GM18909 (cell line): ENCODE data around the gene NLGN4Y.

Experiments used
- ATAC-seq: cut with Tn5 transposase; IDR thresholded peaks from one replicate; pipeline ENCODE4 v1.9.1; 2021; ENCODE audit warnings: mild to moderate bottlenecking; ENCODE audit not compliant: unreplicated experiment, poor library complexity

Gene NLGN4Y

DNA sequence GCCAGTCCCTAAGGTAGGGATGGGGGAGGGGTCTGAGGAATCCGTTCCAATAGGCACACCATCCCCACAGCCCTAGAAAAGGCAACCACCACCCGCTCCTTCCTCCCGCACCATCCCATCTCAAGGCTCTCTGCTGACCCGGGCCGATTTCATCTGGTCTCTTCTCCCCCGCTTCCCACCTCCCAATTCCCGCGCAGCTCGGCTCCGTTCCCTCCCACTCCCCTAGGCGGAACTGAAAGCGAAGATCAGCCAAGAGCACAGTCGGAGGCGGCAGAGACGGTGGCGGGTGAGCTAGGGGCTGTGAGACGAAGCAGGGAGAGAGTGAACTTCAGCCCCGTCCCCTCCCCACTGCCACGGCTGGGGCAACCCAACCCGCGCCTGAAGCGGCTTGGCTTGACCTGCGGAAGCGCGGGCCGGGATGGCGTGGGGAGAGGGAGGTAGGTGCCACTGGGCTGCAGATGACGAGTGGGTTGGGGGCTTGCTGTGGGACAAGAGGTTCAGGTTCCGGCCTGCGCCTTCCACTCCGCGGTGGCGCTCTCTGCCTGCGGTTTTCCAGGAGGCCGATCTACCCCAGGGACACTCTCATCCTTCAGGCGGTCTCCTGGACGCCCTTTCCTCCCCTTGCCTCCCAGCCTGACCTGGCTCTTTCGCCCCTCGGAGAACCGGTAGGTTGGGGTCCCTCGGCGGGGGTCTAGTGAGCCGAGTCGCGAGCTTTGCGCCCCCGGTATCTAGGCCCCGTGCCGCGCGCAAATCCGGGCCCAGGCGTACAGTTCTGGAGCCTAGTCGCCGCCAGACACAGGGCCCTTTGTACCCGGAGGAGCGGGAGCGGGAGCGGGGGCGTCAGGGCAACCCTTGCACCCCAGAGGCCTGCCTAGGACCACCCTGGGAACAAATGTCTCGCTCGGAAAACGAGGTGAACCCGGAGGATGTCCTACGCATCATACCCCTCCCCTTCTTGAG is at the start of gene NLGN4Y:
NLGN4Y (plus strand) TSS at position 258 of the 960 bp plus-strand sequence. CDS start 97,591 bp downstream, outside the sequence.
- ATAC-seq: no peak

DNA sequence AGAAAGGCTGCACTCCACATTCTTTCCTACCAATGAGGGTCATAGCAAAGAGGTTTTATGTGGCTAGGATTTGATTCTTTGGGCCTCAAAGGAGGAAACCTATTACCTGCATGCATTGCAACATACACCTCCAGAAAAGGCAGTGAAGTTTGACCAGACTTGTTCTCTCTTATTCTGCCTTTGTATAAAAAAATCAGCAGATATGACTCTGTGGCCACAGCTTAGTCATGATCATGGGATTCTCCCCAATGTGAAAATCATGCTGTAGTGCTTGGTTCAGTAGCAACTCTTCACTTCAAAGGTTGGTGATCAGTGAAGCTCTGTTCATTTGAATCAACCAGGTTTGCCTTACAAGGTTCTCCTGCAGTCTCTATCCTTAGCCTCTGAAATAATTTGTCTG is 38.4 kb upstream of the NLGN4Y start:
- ATAC-seq: no peak

DNA sequence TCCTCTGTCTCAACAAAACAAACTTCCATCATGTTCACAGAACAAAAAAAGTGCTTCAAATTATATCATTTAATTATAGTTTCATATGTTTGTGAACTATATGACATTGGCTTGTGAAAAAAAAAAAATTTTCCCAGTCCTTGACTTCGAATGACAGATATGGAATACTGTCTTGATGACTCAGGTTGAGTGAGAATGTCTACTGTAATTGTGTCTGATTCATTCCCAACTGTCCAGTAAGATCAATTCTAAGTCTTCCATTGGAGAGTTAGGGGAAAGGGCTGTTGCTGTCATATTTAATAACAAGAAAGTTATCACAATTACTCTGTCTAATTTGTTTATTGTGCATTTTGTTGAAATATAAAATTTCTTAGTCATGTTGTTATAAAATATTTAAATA is 34.1 kb upstream of the NLGN4Y start:
- no peak for ATAC-seq

DNA sequence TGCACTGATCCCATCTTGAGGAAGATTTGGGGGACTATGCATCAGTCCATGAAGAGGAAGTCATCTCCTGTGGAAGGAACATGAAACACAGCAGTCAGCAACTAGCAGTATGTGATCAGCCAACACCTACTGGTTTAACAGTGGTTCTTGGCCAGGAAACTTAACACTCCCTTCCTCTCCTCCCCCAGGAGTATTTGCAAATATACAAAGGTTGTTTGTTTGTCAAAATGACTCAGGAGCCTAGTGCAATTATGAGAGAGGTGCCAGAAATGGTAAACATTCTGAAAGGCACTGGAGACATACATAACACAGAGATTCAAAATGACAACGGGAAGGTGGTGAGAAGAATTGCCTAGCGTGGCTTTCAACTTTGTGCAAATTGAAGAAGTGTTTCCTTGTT is 26.3 kb upstream of the NLGN4Y start:
- ATAC-seq: no peak

DNA sequence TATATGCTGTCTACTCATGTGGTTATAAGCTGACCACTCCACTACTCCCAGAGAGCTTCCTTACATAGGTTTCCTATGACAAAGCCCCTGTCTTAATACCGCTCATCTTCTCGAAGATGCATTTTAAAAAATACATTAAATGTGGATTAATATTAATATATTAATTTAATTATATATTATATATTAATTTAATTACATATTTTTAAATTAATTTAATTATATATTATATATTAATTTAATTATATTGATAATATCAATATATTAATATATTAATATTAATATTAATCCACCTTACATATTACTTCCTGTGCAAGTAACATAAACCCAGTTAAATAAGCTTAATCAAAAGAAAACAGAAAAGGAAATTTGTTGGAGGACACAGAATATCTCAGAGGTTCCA is 19.7 kb upstream of the NLGN4Y start:
- no peak for ATAC-seq

DNA sequence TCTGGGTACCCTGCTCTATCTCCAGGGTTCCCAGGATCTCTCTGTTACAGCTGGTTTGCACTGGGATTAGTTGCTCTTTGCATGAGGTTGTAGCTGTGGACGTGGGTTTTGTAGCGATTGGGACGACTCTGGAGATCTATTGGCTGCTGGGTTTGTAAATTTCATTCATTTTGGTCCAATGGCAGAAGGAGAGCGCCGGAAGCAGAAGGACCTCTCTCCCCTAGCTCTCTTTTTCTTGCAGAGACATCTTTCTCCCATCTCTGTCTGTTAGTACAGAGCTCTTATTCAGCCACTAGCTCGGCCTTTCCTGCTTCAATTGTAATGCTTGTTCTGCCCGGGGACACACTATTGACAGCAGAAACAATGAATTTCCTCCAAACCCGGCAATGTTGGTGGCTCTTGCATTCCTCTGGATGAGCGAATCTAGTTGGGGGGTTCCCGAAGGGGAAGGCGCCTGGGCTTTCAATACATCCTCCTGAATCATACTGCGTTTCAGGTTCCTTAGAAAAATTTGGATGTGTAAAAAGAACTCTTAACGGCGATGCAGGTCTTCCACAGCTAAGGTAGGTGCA is 1.9 kb upstream of the NLGN4Y start:
- ATAC-seq: no peak

DNA sequence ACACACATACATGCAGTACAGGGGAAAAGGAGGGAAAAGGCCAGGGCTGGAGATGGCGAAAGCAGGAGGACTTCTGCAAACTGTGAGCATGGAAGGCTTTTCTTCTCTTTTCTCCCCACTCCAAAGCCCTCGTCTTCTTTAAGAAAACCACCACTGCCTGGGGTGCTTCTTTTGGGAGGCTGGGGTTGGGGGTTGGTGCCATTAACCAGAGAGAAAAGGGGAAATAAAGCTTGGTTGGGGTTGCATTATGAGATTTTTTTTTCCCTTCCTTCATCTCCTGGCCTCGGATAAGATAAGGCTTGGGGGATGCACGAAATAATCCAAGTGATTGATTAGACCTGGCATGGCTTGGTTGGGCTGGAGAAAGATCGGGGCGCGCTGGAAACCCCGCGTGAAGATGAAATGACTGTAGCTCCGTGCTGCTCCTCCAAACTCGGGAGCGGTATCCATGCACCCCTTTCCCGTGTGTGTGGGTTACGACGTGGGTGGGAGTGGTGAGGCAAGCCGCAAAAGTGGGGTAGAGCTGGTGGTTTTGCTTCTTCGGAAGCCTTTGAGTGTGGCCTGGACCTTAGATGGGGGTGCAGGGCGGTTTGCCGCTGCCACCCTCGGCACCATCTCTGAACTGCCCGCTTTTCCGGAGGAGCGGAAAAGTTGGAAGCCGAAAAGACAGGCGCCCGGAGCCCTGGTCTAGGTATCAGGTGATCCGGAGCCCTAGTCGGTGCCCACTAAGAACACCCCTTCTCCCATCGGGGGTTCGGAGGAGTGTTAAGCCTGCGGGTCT is 648 bp upstream of the NLGN4Y start:
- ATAC-seq: no peak

DNA sequence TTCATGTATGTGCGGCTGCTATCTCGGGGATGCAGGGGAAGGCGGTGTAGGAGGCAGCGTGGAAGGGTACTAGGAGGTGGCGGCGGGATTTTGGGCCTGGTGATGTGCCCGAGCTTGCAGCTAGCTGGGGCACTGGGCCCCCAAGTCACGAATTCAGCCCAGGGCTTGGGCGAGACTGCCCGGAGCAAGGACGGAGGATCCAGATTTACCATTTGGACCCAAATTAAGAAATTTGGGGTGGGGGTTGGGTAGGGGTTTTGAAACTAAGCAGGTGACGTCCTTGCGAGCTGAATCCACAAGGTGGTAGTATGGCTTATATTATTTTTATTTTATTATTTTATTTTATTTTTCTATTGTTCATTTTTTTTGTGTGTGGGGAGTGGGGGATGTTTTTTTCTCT is 986 bp downstream of the NLGN4Y start:
- ATAC-seq: no peak

DNA sequence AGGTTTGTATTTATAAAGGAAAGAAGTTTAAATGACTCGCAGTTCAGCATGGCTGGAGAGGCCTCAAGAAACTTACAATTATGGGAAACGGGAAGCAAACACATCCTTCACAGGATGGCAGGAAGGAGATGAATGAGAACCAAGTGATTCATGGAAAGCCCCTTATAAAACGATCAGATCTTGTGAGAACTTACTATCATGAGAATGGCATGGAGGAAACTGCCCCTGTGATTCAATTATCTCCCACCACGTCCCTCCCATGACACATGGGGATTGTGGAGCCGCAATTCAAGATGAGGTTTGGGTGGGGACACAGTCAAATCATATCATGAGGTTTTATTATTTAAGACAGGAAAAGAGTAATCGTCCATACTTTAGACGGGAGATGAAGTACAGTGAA is 4.0 kb downstream of the NLGN4Y start:
- ATAC-seq: no peak

DNA sequence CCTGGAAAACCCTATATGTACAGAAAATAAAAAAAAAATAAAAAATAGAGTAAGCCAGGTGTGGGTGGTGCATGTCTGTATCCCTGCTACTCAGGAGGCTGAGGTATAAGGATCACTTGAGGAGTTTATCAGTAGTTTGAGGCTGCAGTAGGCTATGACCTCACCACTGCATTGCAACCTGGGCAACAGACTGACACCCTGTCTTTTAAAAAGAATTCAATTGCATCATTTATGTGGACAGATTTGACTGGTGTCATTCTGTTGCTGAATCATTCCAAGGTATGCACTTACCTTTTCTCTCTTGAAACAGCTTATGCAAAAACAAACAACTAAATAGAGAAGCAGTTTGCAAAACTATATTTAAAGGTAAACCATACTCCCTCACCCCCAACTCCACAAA is 12.4 kb downstream of the NLGN4Y start:
- ATAC-seq: no peak

DNA sequence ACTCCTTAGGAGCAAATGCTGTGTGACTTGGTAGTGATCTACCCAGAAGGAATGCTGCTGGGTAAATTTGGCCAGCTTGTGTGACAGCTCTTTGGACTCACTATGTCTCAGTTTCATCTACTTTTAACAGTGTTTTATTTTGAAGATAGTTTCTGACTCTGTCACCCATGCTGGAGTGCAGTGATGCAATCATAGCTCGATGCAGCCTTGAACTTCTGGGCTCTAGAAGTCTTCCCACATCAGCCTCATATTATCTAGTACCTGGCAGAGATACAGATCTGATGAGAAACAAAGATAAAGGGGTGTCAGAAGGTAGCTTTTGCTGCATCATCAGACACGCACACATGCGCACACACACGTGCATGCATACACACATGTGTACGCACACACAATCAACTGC is 19.2 kb downstream of the NLGN4Y start:
- no peak for ATAC-seq

DNA sequence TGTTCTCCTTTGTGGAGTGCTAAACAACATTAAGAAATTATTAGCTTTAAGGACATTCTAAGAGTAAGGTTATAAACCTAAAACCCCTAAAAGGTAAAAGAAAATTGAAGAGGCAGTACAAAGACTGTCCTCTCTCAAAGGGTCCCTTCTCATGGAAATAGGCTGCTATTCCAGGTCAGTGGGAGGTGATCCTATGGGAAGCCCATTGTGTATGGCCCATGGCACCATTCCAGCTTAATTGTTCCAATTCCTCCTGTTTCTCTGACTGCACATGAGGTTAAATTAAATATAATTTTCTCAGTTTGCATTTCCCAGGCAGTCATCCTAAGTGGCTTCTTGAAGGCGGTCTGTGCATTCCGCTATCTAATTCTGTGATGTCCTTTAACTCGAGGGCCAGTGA is 57.0 kb downstream of the NLGN4Y start:
- no peak for ATAC-seq

DNA sequence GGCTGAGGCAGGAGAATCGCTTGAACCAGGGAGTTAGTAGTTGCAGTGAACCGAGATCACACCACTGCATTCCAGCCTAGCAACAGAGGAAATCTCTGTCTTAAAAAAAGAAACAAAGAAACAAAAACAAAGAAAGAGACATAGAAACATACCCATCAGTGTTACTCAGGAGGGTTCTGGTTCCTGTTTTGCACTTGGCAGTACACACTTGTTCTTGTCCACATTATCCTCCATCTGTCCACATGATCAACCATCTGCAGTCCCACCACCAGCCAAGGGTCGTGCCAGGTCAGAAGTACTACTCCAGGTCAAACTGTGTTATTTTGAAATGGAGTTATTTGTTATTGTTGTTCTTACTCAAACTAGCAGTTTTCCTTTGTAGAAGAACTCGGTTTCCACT is 62.4 kb downstream of the NLGN4Y start:
- no peak for ATAC-seq

DNA sequence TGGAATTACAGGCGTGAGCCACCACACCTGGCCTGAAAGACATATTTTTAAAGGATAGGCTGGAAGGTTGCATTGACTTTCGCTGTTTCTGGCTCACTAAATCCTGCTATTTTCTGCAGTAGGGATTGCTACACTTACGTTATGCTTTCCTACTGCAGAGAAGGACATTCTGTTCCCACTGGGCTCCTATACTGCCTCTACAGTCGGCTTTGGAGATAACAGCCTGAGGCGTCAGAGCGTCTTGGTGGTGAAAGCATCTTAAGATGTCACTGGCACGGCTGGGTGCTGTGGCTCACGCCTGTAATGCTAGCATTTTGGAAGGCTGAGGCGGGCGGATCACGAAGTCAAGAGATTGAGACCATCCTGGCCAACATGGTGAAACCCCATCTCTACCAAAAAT is 77.0 kb downstream of the NLGN4Y start:
- ATAC-seq: no peak

DNA sequence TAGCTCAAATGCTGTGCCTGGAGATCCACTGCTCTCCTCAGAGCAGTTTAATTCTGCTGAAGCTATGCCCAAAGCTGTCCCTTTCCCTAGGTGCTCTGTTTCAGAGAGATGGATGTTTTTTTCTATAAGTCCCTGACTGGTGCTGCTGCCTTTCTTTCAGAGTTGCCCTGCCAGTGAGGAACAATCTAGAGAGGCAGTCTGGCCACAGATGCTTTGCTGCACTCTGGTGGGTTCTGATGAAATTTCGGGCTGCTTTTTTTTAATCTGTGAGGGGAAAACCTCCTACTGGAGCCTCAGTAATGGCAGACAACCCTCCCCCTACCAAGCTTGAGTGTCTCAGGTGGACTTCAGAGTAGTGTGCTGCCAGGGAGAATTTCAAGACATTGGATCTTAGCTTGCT is 93.3 kb downstream of the NLGN4Y start:
- no peak for ATAC-seq

DNA sequence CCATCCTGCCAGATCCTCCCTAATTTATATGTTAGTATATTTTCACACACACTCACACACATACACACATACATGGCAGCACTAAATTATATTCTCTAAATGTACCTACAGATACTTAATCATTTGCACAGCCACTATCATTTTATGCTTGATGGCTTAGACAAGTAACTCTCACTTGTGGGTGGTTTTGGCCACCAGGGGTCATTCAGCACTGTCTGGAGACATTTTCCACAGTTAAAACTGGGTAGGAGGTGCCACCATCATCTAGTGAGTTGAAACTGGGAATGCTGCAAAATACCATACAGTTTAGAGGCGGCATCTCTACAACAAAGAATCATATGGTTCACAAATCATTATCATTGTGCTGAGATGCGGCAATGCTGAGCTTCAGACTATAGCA is 94.2 kb downstream of the NLGN4Y start:
- no peak for ATAC-seq

DNA sequence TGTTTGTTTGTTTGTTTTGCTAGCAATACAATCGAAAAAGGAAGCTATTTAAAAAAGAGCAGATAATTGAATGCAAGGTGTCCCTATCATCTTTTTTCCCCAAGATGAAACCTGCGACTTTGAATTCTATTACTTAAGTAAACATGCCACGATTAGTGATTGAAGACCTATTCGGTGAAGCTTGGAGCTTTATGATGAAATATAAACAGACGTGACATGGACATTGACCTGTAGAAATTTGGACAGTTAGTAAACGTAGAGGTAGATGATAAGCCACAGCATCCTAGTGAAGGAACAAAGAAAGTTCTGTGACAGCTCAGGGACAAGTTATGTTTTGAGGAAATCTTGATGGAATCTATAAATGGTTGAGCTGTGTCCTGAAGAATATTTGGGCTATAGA is 103.9 kb downstream of the NLGN4Y start:
- ATAC-seq: no peak

DNA sequence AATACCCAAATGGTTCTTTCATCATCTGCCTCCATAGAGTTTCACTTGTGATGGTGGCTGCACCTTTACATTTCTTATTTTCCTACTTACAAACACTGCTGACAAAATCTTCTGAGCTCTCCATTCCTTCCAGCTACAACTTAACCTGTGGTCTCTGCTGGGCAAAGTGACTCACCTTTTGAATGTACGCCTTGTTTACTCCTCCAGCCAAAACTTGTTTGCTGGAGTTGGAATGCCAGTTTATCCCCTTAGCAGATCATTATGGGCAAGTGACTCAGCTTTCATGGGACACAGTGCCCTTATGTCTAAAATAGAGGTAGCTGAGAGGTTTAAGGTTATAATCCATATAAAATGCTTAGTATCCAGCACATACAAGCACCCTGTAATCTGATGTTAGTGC is 107.3 kb downstream of the NLGN4Y start:
- ATAC-seq: no peak

DNA sequence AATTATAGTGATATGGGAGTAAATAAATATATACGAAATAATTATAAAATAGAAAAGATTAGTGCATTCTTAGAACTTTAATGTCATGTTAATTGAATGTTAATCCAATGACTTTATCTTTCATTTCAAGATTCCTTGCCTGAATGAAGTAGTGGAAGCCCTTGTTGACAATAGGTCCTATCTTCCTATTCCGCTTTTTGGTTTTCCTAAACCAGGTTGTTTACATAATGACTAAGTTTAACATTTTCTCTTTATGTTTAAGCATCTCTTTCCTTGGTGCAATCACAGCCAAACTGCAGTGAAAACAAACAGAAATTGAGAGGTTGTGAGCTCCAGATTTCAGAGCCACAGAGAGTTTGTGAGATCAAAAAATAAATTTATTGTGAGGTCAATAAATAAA is 109.4 kb downstream of the NLGN4Y start:
- no peak for ATAC-seq

DNA sequence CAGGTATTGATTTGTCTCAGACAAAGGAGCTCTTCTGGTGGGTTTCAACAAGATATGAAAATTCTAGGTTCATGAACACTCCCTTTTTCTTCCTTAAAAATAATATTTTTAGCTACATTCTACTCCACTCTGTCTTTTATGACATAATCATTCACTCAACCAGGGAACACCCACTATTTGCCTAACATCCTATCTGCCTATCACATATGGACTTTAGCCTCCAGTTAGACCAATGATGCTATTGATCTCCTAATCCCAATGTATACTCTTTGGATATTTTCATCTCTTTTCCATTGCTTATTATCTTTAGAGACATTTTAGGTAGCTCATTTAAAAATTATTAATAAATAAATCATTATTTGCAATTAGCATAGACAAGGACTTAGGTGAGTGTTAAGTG is 110.6 kb downstream of the NLGN4Y start:
- no peak for ATAC-seq

DNA sequence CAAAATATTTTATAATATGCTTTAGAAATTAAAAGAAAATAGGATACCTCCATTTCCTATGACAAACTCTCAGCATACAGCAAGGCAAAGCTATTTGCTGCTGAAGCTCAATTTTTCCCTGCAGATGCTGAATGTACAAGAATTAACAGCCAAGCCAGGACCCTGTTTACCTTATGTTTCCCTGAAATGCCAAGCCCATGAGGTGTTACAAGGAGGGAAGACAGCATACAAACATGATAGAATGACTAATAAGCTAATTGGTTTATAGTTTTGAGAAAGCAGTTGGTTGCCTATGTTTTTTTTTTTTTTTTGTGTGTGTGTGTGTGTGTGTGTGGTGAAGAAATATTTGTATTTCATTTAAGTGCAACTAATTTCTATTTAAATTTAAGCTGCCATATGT is 113.2 kb downstream of the NLGN4Y start:
- no peak for ATAC-seq
